Fibroblast of the conjunctiva (primary cell): ENCODE measurements around the gene SNAPC5.

Experiments
- DNase-seq: peaks from one replicate; pipeline ENCODE4 v3.0.0-alpha.2; 2010; ENCODE audit warnings: low read depth

Gene SNAPC5

GRCh38 chr15:66459818-66460615 is 37.5 kb downstream of the SNAPC5 start:
- DNase-seq, result no peak

- DNase-seq, result no peak
These were observed 41.4 kb downstream of the SNAPC5 start for GRCh38 chr15:66456211-66456610.

- DNase-seq, result no peak
These were observed 43.4 kb downstream of the SNAPC5 start for GRCh38 chr15:66454143-66454542.

GRCh38 chr15:66452971-66453580 is 44.5 kb downstream of the SNAPC5 start:
- DNase-seq, result no peak

GRCh38 chr15:66452420-66452819 is 45.1 kb downstream of the SNAPC5 start:
- DNase-seq, result no peak
